Measurements from ENCODE around the gene TMC3.
"Not testable (repeated sequence)": the region's sequence is repeated elsewhere in the genome, so short reads cannot be mapped to it uniquely, and the experiment has no call there.

- TF ChIP-seq DPF2 (IDR thresholded peaks at IDR 0.05); FOS (IDR thresholded peaks at IDR 0.05; ENCODE audit: borderline replicate concordance, extremely low read depth, insufficient read length); CUX1 (IDR thresholded peaks at IDR 0.05; ENCODE audit: insufficient replicate concordance, low read depth, low read length); CTCF (IDR thresholded peaks at IDR 0.05 in 2 of 3, conservative IDR thresholded peaks at IDR 0.05 in 1 of 3; ENCODE audit: control insufficient read depth in 2 of 3, extremely low read depth in 1 of 3, insufficient read depth in 1 of 3, low read depth in 3 of 3, low read length in 3 of 3); POLR2A (IDR thresholded peaks at IDR 0.05; ENCODE audit: low read depth, low read length); SRF (IDR thresholded peaks at IDR 0.05; ENCODE audit: low read depth in 2 of 2, low read length in 2 of 2); CREB1 (IDR thresholded peaks at IDR 0.05; ENCODE audit: low read depth); SP1 (IDR thresholded peaks at IDR 0.05; ENCODE audit: low read depth, low read length); KAT2A (conservative IDR thresholded peaks at IDR 0.05; ENCODE audit: control insufficient read depth, low read depth, low read length); EZH2 (IDR thresholded peaks at IDR 0.05; ENCODE audit: borderline replicate concordance, control insufficient read depth, low read depth, low read length): not testable (repeated sequence)
- TF ChIP-seq, protein P1, sequence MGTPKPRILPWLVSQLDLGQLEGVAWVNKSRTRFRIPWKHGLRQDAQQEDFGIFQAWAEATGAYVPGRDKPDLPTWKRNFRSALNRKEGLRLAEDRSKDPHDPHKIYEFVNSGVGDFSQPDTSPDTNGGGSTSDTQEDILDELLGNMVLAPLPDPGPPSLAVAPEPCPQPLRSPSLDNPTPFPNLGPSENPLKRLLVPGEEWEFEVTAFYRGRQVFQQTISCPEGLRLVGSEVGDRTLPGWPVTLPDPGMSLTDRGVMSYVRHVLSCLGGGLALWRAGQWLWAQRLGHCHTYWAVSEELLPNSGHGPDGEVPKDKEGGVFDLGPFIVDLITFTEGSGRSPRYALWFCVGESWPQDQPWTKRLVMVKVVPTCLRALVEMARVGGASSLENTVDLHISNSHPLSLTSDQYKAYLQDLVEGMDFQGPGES (IDR thresholded peaks at IDR 0.05): not testable (repeated sequence)
- TF ChIP-seq, protein P2, sequence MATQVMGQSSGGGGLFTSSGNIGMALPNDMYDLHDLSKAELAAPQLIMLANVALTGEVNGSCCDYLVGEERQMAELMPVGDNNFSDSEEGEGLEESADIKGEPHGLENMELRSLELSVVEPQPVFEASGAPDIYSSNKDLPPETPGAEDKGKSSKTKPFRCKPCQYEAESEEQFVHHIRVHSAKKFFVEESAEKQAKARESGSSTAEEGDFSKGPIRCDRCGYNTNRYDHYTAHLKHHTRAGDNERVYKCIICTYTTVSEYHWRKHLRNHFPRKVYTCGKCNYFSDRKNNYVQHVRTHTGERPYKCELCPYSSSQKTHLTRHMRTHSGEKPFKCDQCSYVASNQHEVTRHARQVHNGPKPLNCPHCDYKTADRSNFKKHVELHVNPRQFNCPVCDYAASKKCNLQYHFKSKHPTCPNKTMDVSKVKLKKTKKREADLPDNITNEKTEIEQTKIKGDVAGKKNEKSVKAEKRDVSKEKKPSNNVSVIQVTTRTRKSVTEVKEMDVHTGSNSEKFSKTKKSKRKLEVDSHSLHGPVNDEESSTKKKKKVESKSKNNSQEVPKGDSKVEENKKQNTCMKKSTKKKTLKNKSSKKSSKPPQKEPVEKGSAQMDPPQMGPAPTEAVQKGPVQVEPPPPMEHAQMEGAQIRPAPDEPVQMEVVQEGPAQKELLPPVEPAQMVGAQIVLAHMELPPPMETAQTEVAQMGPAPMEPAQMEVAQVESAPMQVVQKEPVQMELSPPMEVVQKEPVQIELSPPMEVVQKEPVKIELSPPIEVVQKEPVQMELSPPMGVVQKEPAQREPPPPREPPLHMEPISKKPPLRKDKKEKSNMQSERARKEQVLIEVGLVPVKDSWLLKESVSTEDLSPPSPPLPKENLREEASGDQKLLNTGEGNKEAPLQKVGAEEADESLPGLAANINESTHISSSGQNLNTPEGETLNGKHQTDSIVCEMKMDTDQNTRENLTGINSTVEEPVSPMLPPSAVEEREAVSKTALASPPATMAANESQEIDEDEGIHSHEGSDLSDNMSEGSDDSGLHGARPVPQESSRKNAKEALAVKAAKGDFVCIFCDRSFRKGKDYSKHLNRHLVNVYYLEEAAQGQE (IDR thresholded peaks at IDR 0.05; ENCODE audit: low read depth, low read length): not testable (repeated sequence)
Measured at GRCh38 chr15:81348691-81349090, 25.3 kb downstream of the TMC3 start.
